ENCODE results near the gene TLE3.

Gene TLE3

DNA sequence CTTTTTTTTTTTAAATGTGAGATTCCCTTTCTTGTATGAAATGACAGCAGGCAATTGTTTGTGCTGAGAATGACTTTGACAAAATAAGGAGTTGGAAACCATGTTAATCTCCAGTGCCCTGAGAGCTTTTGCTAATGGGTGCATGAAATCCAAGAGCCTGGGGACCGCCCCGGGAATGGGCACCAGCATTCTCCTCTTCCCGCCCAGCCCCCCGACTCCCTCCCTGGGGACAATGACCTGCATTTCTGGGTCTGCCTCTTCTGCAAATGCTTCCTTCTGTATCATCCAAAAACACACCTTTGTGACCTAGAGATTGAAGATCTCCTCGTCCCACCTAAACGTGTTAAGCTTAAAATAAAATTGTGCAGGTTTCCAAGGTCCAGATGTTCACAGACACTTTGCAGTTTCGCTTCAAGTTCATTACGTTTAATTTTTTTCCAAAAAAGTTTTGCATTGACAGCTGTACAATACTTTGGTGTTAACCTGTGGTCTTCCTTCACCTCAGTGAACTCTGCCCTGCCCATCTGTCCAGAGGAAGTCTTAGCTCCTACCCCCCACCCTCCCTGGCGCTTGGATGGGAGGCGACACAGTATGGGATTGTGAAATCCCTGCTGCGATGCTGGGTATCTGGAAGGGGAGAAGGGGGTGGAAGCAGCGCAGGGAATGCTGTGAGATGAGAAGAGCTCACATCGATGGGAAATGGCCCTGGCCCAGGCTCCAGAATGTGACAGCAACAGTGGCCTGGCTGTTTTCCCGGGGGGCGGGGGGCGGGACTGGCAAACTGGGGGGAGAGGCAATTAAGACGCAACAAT, 50.1 kb downstream of the TLE3 start:
- no peak for ATAC-seq
- TF ChIP-seq RARB (CRISPR knock-in tag; IDR thresholded peaks at IDR 0.05), result no peak
- no peak for TF ChIP-seq BACH2 (CRISPR knock-in tag; IDR thresholded peaks at IDR 0.05; ENCODE audit: borderline replicate concordance)
- no peak for TF ChIP-seq ISL1 (CRISPR knock-in tag; IDR thresholded peaks at IDR 0.05)

DNA sequence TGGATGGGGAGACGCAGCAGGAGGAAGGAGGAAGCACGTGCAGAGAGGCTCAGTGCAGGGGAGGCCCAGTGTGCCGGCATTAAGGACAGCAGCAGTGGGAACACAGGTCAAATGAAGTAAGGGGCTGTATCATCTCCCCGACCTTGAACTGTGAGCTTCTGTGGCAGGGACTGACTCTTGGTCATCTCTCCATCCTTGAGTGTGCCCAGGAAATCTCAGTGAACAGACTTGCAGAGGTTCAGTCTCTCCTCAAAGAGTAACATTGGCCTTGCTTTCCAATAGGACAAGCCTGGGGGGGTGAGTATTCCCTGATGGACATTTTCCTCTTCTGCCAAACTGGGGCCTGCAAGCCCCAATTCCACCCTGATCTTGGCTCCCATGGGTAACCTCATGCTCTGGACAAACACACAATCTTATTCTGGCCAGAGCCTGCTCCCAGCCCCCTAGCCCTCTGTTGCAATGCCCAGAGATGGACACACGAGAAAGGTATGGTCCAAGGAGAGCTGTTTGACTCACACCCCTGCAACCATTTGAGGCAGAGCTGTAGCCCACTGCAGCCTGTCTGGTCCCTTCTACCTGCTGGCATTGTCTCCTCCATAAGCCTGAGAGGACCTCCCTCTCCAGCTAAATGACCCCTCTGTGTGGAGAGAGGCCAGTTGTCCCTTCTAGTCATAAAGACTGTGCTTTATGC, 50.9 kb downstream of the TLE3 start:
- ATAC-seq, result peak; percentile 13; the same call in 1 of the 3 replicates
- TF ChIP-seq ZFP30 (CRISPR knock-in tag; IDR thresholded peaks at IDR 0.05) (no peak), ZNF70 (CRISPR knock-in tag; IDR thresholded peaks at IDR 0.05) (peak; percentile 86)

DNA sequence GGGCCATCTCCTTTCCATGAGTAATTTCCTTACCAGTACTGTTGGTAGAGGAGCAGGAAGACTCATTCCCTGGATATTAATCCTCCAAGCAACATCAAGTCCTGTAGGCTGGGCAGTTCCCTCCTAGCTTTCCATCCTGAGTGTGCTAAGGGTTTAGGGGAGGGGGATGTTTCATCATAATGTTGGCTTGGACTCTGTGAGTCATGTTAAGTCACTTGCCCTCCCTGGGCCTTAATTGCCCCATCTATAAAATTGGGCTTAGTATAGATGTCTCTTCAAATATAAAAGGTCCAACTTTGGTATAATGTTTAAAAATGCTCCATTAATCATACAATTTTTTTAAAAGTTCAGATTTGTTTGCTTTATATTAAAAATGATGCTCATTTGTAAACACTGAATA, 52.7 kb downstream of the TLE3 start:
- ATAC-seq, result no peak

DNA sequence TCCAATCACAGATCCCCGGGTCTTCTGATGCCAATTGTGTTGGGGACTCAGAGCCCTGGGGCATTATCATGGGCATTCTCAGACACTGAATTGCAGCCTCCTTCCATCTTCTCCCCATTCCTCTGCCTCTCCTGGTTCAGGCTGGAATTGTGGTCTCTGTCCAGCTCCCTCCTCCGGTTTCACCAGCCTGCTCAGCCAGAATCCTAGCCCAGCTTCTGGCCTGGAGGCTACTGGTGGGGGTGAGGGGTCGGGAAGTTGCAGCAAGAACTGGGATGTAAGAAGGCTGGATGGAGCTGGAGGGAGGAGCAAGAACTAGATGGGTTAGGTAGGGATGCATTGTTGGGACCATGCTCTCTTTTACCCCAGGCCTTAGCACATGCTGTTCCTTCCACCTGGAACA, 53.5 kb downstream of the TLE3 start:
- ATAC-seq, result no peak
- TF ChIP-seq, protein P1, sequence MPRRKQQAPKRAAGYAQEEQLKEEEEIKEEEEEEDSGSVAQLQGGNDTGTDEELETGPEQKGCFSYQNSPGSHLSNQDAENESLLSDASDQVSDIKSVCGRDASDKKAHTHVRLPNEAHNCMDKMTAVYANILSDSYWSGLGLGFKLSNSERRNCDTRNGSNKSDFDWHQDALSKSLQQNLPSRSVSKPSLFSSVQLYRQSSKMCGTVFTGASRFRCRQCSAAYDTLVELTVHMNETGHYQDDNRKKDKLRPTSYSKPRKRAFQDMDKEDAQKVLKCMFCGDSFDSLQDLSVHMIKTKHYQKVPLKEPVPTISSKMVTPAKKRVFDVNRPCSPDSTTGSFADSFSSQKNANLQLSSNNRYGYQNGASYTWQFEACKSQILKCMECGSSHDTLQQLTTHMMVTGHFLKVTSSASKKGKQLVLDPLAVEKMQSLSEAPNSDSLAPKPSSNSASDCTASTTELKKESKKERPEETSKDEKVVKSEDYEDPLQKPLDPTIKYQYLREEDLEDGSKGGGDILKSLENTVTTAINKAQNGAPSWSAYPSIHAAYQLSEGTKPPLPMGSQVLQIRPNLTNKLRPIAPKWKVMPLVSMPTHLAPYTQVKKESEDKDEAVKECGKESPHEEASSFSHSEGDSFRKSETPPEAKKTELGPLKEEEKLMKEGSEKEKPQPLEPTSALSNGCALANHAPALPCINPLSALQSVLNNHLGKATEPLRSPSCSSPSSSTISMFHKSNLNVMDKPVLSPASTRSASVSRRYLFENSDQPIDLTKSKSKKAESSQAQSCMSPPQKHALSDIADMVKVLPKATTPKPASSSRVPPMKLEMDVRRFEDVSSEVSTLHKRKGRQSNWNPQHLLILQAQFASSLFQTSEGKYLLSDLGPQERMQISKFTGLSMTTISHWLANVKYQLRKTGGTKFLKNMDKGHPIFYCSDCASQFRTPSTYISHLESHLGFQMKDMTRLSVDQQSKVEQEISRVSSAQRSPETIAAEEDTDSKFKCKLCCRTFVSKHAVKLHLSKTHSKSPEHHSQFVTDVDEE (CRISPR knock-in tag; IDR thresholded peaks at IDR 0.05), result no peak
- no peak for TF ChIP-seq SNAI2 (CRISPR knock-in tag; IDR thresholded peaks at IDR 0.05)
- TF ChIP-seq, protein P2, sequence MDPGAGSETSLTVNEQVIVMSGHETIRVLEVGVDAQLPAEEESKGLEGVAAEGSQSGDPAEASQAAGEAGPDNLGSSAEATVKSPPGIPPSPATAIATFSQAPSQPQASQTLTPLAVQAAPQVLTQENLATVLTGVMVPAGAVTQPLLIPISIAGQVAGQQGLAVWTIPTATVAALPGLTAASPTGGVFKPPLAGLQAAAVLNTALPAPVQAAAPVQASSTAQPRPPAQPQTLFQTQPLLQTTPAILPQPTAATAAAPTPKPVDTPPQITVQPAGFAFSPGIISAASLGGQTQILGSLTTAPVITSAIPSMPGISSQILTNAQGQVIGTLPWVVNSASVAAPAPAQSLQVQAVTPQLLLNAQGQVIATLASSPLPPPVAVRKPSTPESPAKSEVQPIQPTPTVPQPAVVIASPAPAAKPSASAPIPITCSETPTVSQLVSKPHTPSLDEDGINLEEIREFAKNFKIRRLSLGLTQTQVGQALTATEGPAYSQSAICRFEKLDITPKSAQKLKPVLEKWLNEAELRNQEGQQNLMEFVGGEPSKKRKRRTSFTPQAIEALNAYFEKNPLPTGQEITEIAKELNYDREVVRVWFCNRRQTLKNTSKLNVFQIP (CRISPR knock-in tag; IDR thresholded peaks at IDR 0.05; ENCODE audit: borderline replicate concordance, low read depth), result no peak
- TF ChIP-seq, protein P3, sequence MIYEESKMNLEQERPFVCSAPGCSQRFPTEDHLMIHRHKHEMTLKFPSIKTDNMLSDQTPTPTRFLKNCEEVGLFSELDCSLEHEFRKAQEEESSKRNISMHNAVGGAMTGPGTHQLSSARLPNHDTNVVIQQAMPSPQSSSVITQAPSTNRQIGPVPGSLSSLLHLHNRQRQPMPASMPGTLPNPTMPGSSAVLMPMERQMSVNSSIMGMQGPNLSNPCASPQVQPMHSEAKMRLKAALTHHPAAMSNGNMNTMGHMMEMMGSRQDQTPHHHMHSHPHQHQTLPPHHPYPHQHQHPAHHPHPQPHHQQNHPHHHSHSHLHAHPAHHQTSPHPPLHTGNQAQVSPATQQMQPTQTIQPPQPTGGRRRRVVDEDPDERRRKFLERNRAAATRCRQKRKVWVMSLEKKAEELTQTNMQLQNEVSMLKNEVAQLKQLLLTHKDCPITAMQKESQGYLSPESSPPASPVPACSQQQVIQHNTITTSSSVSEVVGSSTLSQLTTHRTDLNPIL (CRISPR knock-in tag; IDR thresholded peaks at IDR 0.05; ENCODE audit: low read depth), result no peak
- TF ChIP-seq PPARA (CRISPR knock-in tag; IDR thresholded peaks at IDR 0.05; ENCODE audit: borderline replicate concordance), result no peak
- TF ChIP-seq GLIS3 (CRISPR knock-in tag; IDR thresholded peaks at IDR 0.05), result no peak
- TF ChIP-seq, protein P4, sequence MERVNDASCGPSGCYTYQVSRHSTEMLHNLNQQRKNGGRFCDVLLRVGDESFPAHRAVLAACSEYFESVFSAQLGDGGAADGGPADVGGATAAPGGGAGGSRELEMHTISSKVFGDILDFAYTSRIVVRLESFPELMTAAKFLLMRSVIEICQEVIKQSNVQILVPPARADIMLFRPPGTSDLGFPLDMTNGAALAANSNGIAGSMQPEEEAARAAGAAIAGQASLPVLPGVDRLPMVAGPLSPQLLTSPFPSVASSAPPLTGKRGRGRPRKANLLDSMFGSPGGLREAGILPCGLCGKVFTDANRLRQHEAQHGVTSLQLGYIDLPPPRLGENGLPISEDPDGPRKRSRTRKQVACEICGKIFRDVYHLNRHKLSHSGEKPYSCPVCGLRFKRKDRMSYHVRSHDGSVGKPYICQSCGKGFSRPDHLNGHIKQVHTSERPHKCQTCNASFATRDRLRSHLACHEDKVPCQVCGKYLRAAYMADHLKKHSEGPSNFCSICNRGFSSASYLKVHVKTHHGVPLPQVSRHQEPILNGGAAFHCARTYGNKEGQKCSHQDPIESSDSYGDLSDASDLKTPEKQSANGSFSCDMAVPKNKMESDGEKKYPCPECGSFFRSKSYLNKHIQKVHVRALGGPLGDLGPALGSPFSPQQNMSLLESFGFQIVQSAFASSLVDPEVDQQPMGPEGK (CRISPR knock-in tag; IDR thresholded peaks at IDR 0.05; ENCODE audit: borderline replicate concordance), result no peak
- no peak for TF ChIP-seq ARNTL (CRISPR knock-in tag; IDR thresholded peaks at IDR 0.05; ENCODE audit: borderline replicate concordance, low read depth)
- no peak for TF ChIP-seq ESRRG (CRISPR knock-in tag; IDR thresholded peaks at IDR 0.05)
- TF ChIP-seq CSDC2 (CRISPR knock-in tag; IDR thresholded peaks at IDR 0.05), result no peak
- TF ChIP-seq, protein P5, sequence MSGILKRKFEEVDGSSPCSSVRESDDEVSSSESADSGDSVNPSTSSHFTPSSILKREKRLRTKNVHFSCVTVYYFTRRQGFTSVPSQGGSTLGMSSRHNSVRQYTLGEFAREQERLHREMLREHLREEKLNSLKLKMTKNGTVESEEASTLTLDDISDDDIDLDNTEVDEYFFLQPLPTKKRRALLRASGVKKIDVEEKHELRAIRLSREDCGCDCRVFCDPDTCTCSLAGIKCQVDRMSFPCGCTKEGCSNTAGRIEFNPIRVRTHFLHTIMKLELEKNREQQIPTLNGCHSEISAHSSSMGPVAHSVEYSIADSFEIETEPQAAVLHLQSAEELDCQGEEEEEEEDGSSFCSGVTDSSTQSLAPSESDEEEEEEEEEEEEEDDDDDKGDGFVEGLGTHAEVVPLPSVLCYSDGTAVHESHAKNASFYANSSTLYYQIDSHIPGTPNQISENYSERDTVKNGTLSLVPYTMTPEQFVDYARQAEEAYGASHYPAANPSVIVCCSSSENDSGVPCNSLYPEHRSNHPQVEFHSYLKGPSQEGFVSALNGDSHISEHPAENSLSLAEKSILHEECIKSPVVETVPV (CRISPR knock-in tag; IDR thresholded peaks at IDR 0.05), result no peak
- TF ChIP-seq TOX (CRISPR knock-in tag; IDR thresholded peaks at IDR 0.05; ENCODE audit: borderline replicate concordance), result no peak
- no peak for TF ChIP-seq ZNF70 (CRISPR knock-in tag; IDR thresholded peaks at IDR 0.05)

More for the DNA sequence above, 52.7 kb downstream of the TLE3 start:
- TF ChIP-seq GLIS3 (CRISPR knock-in tag; IDR thresholded peaks at IDR 0.05) (no peak), TOX (CRISPR knock-in tag; IDR thresholded peaks at IDR 0.05; ENCODE audit: borderline replicate concordance) (no peak), TCF4 (CRISPR knock-in tag; IDR thresholded peaks at IDR 0.05; ENCODE audit: borderline replicate concordance) (no peak), ZNF8 (CRISPR knock-in tag; IDR thresholded peaks at IDR 0.05) (no peak), ZNF565 (CRISPR knock-in tag; conservative IDR thresholded peaks at IDR 0.05; ENCODE audit: low read depth) (no peak), ZFP30 (CRISPR knock-in tag; IDR thresholded peaks at IDR 0.05) (no peak), ZNF70 (CRISPR knock-in tag; IDR thresholded peaks at IDR 0.05) (no peak), OSR1 (CRISPR knock-in tag; IDR thresholded peaks at IDR 0.05) (no peak), CSDC2 (CRISPR knock-in tag; IDR thresholded peaks at IDR 0.05) (no peak), ZFP3 (CRISPR knock-in tag; IDR thresholded peaks at IDR 0.05) (no peak), PPARA (CRISPR knock-in tag; IDR thresholded peaks at IDR 0.05; ENCODE audit: borderline replicate concordance) (no peak), BACH2 (CRISPR knock-in tag; IDR thresholded peaks at IDR 0.05; ENCODE audit: borderline replicate concordance) (no peak)
- TF ChIP-seq, protein P3 (CRISPR knock-in tag; IDR thresholded peaks at IDR 0.05; ENCODE audit: low read depth), result no peak
- TF ChIP-seq, protein P4 (CRISPR knock-in tag; IDR thresholded peaks at IDR 0.05; ENCODE audit: borderline replicate concordance), result no peak

All from SK-N-SH treated with all-trans-retinoic acid at 6 μM for 48 hours (cell line).